Stimulated activated CD4-positive, alpha-beta T cell treated with anti-CD3 and anti-CD28 coated beads, Interleukin-15, amount 100 ng/mL, for 48 hours (primary cell): ENCODE results near the gene ZNF506.
A peak's percentile ranks its signal among the peaks of the same experiment; 100 is the strongest.
"Not testable (repeated sequence)": the region's sequence is repeated elsewhere in the genome, so short reads cannot be mapped to it uniquely, and the experiment has no call there.

Experiments used
- DNase-seq, 2 donors: peaks; one replicate each; pipeline ENCODE4 v3.0.0-alpha.2; 2020; ENCODE audit warnings: low read depth in 2 of 2

The ZNF506 gene

GRCh38 chr19:19821366-19821951 is at the start of gene ZNF506:
Gene ZNF506 (minus strand): TSS chr19:19821750. CDS start chr19:19821603, 147 bp downstream.
- DNase-seq, result peak; percentile 95 to 96

DNA sequence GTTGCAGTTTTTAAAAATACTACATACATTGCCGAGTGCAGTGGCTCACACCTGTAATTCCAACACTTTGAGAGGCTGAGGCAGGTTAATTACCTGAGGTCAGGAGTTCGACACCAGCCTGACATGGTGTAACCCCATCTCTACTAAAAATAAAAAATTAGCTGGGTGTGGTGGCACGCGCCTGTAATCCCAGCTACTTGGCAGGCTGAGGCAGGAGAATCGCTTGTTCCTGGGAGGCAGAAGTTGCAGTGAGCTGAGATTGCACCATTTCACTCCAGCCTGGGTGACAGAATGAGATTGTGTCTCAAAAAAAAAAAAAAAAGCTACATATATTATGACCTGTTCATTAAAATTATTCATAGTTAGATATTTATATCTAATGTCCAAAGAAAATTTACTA is 48.5 kb upstream of the ZNF506 start:
- DNase-seq, result not testable (repeated sequence)

- DNase-seq, result peak; percentile 23 to 28
Measured at GRCh38 chr19:19866611-19867248, 45.2 kb upstream of the ZNF506 start.

- DNase-seq, result peak; percentile 92 to 97
Measured at GRCh38 chr19:19865750-19866610, 44.4 kb upstream of the ZNF506 start, which contains the start of gene ZNF253. Gene ZNF253 (plus strand): TSS chr19:19865882. CDS start chr19:19865997, 115 bp downstream.

- DNase-seq, result peak; percentile 47 to 52
Measured at GRCh38 chr19:19860756-19861390, 39.3 kb upstream of the ZNF506 start.

DNA sequence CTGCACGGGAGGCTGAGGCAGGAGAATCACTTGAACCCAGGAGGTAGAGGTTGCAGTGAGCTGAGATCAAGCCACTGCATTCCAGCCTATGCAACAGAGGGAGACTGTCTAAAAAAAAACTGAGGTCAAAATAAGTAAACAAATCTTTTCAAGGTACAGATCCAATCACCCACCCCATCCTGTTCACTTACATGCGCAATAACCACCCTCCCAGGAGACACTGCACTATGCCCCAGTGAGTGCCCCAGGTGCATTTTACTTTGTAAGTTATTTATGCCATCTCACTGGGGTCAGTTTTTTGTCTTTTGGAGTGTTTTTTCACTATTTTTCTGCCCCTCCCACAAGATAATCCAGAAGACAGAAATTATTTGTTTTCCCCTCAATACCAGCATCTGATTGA is 37.2 kb upstream of the ZNF506 start:
- no peak for DNase-seq

DNA sequence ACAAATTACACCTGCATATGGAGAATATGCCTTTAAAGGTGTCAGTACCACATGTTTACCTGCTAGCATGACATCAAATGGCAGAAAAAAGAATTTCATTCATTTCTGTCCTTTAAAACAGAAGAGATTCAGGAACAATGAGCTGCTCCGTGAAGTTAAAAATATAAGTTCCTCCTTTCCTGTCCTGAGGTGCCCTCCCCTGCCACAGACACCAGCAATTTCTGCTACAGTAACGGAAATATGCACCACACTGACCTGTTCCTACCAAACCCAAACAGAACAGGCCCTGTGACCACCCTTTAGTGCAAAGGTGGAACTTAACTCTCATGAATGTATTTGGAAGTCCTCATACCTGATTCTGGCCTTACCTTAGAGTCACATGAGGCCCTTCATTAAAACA is 30.2 kb upstream of the ZNF506 start:
- not testable (repeated sequence) for DNase-seq

DNA sequence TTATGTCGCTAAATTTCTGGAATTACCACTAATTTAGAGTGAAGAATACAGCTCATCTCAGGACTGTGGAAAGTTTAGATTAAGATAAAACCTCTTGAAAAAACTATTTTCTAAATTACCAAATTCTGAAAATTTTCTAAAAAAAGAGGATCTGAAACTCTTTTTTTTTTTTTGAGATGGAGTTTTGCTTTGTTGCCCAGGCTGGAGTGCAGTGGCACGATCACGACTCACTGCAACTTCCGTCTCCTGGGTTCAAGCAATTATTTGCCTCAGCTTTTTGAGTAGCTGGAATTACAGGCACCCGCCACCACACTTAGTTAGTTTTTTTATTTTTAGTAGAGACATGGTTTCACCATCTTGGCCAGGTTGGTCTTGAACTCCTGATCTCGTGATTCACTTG is 27.5 kb upstream of the ZNF506 start:
- DNase-seq, result no peak

DNA sequence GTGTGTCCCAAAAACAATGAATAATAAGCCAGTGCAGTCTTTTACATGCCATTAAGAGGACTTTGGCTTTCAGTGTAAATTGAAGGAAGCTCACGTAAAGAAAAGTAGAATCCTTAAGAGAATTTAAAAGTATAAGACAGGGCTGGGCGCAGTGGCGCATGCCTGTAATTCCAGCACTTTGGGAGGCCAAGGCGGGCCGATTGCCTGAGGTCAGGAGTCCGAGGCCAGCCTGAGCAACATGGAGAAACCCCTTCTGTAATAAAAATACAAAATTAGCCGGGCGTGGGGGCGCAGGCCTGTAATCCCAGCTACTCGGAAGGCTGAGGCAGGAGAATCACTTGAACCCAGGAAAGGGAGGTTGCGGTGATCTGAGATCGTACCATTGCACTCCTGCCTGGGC is 26.2 kb upstream of the ZNF506 start:
- DNase-seq, result no peak

- no peak for DNase-seq
Measured at GRCh38 chr19:19835560-19836038, 14.0 kb upstream of the ZNF506 start.

GRCh38 chr19:19826875-19827274 is 5.3 kb upstream of the ZNF506 start:
- DNase-seq, result no peak

DNA sequence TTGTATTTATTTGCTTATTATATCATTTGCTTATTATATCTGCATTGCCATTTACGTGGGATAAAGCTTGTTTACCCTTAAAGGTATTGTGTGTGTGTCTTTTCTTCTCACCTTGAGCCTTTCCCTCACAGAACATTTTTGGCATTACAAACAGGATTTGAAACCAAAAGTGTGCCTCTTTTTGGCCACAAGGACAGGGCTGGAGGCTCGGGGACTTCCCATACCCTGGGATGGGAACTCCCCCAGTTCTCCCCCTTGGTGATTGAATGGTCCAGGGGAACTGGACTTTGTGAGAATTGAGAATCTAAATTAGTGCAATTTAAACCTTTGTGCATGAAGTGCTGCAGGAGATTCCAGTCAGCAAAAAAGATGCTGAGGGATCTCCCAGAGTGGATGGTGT is 2.4 kb upstream of the ZNF506 start:
- no peak for DNase-seq

- not testable (repeated sequence) for DNase-seq
Measured at GRCh38 chr19:19821976-19822375, 426 bp upstream of the ZNF506 start.

DNA sequence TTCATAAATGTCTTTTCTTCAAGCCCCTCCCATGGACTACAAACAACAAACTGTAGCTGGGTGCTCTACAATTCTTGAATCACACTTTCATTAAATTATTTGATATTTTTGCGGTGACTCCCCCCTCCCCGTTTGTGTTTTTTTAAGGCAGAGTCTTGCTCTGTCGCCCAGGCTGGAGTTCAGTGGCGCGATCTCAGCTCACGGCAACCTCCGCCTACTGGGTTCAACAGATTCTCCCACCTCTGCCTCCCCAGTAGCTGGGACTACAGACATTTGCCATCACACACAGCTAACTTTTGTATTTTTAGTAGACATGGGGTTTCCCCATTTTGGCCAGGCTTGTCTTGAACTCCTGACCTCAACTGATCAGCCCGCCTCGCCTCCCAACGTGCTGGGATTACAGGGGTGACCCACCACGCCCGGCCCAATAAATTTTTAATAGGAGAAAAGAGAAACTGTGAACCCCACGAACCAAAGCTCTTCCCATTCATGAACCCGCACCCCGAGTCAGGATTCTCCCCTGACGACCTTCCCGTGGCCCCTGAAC is 703 bp downstream of the ZNF506 start:
- DNase-seq, result no peak

GRCh38 chr19:19817357-19817756 is 4.2 kb downstream of the ZNF506 start:
- DNase-seq, result peak; percentile 36 to 47

- DNase-seq, result no peak
Measured at GRCh38 chr19:19816679-19817078, 4.9 kb downstream of the ZNF506 start.

DNA sequence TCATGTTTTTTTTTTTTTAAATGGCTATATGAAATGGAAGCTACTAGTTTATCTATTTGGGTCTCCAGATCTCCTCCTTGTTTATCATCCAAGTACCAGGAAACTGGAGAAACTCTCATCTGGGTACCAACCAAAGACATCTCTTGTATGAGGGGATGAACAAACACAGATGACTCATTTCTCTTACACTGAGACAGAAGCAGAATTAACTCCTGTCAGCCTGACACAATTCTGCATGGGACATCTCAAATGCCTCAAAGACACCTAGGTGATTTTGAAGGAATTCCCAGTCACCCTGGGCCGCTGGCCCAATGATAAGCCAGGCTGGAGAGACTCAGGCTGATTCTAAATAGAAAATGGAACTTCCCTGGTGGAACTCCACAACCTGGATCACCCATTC is 9.6 kb downstream of the ZNF506 start:
- not testable (repeated sequence) for DNase-seq

DNA sequence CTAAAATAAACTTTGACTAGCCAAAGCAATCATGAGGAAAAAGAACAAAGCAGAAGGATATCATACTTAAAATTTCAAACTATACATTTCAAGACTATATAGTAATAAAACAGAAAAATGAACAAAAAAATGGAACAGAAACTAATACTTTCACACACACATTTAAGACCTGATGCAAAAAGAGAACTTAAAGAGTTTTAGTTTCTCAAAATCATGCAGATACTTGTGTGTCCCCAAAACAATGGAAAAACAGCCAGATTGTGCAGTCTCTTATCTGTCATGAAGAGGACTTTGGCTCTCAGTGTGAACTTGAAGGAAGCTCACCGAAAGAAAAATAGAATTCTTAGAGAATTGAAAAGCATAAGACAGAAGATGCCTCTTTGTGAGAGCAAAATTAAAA is 16.1 kb downstream of the ZNF506 start:
- DNase-seq, result no peak

DNA sequence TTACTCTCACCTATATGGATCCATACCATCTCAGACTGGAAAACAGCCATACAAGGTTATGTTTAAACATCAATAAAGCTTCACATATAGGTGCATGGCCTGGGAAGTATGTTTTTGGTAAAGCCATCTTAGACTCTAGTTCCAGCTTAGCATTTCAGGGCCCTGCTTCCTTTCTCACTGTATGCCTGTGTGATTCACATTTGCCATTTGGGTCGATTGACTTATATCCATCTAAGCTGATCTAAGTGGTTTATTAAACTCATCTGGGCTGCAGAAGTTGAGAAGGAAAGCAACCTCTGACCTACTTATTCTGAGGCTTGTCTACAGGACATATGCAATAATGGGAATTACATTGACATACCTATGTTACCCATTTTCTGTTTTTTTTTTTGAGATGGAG is 33.5 kb downstream of the ZNF506 start:
- DNase-seq, result no peak

DNA sequence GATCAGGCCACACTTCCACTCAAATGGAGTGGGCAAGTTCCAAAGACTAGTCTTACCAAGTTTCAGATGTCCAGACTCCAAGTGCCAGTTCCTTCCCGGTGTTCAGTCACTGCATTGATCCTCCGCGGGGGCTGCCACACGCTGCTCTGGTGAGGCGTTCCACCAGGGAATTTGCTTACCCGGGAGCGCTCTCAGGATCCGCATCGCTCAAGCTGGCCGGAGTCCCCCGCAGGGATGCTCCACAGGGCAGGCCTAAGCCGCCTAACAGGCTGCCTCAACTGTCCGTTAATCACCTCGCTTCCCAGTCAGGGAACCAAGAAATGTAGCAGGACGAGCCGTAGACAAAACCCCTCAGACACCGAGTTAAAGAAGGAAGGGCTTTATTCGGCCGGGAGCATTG is 36.1 kb downstream of the ZNF506 start:
- DNase-seq, result not testable (repeated sequence)

GRCh38 chr19:19782783-19783182 is 38.8 kb downstream of the ZNF506 start:
- peak; percentile 18 to 42 for DNase-seq

DNA sequence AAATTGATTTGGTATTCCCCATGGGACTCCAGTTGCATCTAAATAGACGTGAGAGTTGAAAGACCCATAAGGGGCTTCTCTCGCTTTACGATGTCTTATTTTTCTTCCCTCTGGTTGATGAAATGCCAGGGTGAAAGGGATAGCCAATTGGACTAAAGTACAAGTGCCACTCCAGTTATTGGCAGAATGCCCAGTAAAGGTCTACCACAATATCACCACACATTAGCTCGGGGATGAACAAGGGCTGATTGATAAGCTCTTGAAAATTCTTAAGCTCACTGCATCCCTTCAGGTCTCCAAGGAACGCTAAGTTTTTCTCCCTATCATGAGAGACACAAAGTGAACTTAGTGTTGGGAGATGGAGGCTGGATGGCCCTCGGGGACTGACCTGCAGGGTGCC is 39.8 kb downstream of the ZNF506 start:
- not testable (repeated sequence) for DNase-seq
